ENCODE results near the gene C1orf159.

The C1orf159 gene

DNA sequence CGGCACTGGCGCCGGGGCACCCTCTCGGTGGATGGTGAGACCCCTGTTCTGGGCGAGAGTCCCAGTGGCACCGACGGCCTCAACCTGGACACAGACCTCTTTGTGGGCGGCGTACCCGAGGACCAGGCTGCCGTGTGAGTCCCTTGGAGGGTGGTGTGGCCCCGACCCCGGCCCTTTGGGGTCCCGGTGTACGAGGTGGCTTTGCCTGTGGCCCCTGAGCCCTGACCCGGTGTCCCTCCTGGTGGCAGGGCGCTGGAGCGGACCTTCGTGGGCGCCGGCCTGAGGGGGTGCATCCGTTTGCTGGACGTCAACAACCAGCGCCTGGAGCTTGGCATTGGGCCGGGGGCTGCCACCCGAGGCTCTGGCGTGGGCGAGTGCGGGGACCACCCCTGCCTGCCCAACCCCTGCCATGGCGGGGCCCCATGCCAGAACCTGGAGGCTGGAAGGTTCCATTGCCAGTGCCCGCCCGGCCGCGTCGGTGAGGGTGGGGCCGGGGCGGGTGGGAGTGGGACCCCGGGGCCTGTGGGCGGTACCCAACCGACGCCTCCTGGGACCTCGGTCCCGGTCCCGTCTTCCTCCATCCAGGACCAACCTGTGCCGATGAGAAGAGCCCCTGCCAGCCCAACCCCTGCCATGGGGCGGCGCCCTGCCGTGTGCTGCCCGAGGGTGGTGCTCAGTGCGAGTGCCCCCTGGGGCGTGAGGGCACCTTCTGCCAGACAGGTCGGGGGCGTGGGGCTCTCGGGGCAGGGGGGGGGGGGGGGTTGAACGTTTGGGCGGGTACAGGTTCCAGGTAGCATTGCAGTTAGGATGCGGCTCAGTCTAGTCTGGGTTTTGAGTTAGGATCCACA, 66.3 kb downstream of the C1orf159 start:
- no peak for DNase-seq

DNA sequence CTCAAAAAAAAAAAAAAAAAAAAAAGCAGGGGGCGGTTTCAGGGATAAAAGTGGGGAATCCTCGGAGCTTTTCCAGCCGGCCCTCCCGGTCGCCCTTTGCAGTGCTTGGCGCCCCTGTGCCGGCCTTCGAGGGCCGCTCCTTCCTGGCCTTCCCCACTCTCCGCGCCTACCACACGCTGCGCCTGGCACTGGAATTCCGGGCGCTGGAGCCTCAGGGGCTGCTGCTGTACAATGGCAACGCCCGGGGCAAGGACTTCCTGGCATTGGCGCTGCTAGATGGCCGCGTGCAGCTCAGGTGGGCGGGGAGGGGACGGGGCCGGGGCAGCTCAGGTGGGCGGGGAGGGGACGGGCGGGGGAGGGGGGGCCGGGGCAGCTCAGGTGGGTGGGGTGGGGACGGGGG, 67.1 kb downstream of the C1orf159 start:
- DNase-seq, result no peak

DNA sequence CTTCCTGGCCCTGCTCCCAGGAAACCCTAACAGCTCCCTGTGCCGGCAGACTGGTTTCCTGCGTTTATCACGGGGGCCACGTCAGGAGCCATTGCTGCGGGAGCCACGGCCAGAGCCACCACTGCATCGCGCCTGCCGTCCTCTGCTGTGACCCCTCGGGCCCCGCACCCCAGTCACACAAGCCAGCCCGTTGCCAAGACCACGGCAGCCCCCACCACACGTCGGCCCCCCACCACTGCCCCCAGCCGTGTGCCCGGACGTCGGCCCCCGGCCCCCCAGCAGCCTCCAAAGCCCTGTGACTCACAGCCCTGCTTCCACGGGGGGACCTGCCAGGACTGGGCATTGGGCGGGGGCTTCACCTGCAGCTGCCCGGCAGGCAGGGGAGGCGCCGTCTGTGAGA, 67.9 kb downstream of the C1orf159 start:
- DNase-seq, result no peak

DNA sequence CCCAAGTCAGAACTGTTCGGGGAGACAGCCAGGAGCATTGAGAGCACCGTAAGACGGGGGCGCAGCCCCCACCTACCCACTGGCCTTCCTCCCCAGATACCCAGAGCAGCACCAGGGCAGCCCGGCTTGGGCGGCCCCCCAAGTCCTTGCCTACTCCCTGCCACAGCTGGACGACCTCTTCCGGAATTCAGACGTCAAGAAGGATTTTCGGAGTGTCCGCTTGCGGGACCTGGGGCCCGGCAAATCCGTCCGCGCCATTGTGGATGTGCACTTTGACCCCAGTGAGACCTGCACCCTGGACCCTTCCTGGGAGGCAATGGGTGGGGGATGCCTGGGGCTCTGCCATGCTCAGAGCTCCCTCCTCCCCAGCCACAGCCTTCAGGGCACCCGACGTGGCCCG, 68.5 kb downstream of the C1orf159 start:
- no peak for DNase-seq

DNA sequence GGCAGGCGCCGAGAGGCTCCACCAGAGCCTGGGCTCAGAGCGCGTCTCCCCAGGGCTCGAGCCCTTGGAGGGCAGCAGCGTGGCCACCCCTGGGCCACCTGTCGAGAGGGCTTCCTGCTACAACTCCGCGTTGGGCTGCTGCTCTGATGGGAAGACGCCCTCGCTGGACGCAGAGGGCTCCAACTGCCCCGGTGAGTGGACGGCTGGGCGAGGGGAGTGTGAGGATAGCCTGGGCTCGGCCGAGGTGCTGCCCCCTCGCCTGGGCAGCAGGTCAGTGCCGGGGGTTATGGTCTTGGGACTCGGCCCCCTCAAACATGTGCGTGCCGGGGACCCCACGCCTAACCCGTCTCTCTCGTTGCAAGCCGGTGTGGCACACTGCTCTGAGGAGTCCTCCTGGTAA, 69.1 kb downstream of the C1orf159 start:
- no peak for DNase-seq

DNA sequence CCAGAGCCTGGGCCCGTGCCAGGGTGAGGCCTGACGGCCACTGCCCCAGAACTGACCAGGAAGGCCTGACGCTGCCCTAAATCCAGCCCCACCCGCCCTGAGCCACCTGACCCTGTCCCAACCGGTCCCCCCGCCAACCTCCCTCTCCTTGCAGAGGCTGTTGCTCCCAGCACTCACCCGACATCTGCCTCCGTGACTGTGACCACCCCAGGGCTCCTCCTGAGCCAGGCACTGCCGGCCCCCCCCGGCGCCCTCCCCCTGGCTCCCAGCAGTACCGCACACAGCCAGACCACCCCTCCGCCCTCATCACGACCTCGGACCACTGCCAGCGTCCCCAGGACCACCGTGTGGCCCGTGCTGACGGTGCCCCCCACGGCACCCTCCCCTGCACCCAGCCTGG, 69.6 kb downstream of the C1orf159 start:
- no peak for DNase-seq

DNA sequence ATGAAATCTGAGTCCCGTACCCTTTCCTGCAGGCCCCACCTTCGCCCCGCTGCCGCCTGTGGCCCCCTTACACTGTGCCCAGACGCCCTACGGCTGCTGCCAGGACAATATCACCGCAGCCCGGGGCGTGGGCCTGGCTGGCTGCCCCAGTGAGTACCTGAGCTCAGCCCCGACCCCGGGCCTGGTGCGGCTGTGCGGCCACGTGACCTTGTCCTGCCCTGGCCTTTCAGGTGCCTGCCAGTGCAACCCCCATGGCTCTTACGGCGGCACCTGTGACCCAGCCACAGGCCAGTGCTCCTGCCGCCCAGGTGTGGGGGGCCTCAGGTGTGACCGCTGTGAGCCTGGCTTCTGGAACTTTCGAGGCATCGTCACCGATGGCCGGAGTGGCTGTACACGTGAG, 70.8 kb downstream of the C1orf159 start:
- no peak for DNase-seq

DNA sequence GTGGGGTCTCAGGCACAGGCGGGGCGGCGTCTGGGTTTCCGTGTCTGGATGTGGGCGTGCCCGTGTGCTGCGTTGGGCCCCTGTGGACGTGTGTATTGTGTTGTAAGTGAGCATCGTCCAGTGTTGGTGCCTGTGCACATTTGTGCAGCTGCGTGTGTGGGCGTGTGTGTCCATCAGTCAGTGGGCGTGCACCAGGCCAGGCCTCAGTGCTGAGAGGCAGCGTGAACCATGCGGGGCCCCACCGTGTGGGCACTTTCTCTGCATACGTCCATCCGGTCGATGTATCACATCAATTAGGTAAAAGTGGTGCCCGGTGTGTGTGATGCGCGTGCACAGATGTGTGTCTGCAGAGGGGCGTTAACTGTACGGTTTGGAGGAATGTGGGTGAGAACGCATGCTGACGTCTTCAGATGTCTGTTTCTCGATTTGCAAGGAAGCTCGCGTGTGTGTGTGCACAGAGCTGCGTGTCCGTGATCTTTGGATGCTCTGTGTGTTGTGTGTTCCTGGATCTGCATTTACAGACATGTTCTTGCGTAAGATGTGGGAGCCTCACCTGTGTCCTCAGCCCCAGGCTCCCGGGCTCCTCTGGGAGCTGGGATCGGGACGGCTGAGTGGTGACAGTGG, 71.3 kb downstream of the C1orf159 start:
- DNase-seq, result no peak

DNA sequence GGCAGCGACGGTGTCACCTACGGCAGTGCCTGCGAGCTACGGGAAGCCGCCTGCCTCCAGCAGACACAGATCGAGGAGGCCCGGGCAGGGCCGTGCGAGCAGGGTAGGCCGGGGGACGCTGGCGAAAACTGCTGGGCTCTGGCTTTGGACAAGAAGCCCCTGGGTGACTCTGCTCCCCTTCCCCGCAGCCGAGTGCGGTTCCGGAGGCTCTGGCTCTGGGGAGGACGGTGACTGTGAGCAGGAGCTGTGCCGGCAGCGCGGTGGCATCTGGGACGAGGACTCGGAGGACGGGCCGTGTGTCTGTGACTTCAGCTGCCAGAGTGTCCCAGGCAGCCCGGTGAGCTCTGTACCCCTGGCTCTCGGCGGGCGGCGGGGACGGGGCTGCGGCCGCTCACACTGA, 72.0 kb downstream of the C1orf159 start:
- no peak for DNase-seq

DNA sequence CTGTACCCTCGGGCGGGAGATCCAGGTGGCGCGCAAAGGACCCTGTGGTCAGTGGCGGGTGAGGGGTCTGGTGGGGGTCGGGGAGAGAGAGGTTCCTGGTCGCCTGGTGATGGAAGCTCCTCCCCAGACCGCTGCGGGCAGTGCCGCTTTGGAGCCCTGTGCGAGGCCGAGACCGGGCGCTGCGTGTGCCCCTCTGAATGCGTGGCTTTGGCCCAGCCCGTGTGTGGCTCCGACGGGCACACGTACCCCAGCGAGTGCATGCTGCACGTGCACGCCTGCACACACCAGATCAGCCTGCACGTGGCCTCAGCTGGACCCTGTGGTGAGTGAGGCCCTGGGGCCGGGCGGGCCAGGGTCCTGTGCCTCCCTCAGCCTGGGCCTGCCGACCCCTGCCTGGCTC, 72.5 kb downstream of the C1orf159 start:
- no peak for DNase-seq

DNA sequence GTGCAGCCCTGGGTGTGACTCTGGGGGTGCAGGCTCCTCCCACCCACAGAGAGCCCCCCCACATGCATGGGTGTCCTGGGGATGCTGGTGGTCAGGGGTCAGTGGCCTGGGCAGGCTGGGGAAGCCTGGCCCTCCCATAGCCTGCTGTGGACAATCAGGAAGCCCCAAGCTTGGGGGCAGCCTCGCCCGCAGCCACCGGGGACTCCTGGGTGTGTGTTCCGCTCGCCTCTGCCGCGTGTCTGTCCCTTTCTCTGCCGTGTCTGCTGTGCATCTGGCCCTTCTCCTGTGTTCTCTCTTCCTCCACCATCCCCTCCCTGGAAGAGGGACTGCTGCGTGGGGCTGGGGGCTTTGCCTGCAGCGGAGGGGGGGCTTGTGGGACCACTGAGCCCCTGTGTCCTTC, 73.1 kb downstream of the C1orf159 start:
- DNase-seq, result no peak

DNA sequence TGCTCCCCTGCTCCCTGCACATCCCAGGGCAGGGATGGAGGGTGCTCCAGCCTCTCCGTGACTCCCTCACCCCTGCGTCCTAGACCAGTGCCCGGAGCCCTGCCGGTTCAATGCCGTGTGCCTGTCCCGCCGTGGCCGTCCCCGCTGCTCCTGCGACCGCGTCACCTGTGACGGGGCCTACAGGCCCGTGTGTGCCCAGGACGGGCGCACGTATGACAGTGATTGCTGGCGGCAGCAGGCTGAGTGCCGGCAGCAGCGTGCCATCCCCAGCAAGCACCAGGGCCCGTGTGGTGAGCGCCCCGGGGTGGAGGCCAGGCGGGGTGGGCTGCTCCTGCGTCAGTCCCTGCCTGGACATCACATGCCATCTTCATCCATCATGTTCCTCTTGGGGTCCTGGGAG, 74.0 kb downstream of the C1orf159 start:
- DNase-seq, result no peak

DNA sequence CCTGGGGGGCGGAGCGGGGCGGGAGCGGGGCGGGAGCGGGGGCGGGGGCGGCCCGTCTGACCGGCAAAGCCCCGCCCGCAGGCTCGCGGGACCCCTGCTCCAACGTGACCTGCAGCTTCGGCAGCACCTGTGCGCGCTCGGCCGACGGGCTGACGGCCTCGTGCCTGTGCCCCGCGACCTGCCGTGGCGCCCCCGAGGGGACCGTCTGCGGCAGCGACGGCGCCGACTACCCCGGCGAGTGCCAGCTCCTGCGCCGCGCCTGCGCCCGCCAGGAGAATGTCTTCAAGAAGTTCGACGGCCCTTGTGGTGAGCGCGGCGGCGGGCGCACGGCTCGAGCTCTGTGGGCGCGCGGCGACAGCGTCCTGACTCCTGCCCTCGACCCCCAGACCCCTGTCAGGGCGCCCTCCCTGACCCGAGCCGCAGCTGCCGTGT, 74.8 kb downstream of the C1orf159 start:
- no peak for DNase-seq

DNA sequence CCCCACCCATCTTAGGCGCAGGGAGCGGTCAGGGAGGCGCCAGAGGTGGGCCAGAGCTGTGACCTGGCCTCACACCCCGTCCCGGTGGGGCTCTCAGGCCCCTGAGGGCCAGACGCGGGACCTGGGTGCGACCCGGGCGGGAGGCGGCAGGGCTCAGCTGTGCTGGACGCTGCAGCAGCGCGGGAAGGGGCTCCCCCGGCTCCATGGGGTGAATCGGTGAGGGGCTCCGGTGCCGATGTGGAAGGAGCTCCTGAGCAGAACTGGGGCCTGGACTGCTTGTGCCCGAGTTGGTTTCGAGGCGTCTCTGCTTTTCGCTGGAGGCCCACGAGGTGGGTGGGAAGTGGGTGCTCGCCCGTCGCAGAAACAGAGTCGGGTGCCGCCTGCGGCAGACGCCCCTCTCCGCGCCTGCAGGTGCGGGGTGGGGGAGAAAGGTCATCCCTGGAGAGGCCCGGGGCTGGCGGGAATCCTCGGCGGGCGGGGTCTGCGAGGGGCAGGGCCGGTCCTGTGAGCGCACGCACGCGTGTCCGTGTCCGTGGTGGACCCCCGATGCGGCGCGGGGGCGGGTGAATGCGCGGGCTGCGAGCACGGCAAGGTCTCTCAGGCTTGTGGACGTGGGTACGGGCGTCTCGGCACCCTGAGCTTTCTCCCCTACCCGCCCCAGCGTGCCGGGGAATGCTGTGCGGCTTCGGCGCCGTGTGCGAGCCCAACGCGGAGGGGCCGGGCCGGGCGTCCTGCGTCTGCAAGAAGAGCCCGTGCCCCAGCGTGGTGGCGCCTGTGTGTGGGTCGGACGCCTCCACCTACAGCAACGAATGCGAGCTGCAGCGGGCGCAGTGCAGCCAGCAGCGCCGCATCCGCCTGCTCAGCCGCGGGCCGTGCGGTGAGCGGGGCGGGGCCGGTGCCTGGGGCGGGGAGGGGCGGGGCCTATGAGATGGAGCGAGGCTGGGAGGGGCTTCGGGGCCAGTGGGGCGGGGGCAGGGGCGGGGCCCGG, 75.6 kb downstream of the C1orf159 start:
- DNase-seq, result peak; percentile 48 to 57

DNA sequence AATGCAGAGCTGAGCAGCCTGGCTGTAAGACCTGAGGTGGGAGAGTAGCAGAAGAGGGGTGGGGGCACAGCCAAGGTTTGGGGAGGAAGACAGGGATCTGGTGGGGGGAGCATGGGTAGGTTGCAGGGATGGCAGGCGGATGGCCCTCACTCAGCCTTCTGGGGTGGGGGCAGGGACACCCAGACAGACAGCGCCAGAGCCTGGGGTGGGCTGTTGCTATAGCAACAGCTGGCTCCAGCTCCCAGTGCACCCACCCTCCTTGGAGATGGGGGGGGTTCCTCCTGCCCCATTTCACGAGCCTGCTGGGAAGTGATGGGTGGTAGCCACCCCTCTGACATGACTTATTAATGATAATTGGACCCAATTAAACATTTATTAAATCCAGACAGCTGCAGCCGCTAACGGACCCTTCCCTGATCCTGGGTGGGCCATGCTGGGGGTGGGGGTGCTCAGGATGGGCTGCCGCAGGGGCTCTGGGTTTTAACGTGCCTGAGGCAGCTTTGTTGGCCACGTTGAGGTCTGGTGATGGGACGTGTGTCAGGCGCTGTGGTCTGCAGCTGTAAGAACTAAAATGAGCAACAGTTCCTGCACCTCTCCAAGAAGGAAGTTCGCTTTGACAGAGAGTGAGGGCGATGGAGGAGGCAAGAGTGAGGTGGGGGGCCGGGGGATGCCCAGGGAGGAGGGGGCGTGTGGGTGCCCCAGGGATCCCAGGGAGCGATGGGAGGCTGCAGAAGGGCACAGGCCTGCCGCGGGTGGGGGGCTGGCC, 76.6 kb downstream of the C1orf159 start:
- peak in 1 of 2 donors; percentile 51 for DNase-seq

DNA sequence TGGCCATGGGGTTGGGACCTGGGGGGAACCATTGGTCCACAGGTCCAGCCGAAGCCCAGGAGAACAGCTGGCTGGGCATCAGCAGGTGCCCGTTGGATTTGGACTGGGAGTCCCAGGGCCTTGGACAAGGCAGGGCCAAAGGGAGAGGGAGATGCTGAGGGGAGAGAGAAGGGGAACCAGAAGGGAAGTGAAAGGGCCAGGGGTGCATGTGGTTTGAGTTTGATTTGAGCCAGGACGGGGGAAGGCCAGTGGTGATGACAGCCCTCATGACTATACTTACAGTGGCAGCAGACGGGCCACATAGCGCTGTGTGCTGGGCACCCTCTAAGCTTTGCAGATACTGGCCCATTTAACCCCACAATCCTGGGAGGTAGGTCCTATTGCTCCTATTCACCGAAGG, 77.2 kb downstream of the C1orf159 start:
- DNase-seq, result peak; percentile 68 to 82

DNA sequence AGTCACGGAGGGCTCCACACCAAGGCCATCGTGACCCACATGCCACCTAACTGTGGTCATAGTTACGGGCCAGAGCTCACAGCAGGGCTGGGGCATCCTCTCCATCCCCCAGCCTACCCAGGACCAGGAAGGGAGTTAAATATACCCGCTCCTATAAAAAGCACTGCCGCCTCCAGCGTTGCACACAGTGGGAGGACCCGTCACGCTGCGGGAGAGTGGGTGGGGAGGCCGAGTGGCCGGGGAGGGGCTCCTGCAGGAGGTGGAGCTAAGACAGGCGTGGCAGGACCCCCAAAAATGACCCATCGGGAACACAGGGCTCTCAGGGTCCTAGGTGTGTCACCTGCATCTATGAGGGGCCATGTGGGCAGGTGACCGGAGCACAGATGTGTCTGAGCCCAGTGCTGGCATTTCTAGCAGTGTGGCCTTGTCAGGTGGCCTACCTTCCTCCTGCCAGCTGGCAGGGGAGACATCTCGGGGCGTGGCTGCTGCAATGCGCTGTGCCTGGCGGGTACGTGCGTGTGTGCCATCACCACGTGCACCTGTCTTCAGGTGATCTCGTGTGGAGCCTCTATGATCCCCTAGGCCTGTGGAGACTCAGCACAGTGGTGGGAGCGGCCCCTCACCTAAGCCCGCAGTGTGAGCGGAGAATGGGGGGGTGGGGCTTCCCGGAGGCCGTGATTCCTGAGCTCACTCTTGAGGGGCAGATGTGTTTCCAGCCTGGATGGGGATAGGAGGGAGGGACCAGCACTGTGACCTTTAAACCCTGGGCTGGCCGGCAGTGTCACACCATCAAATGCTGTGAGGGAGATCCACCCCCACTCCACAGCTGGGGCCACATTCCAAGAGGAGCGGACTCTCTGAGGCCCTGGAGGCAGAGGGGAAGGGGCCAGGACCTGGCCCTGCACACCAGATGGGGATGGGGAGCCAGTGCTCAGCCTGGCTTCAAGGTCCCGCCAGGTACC, 78.2 kb downstream of the C1orf159 start:
- DNase-seq, result no peak

DNA sequence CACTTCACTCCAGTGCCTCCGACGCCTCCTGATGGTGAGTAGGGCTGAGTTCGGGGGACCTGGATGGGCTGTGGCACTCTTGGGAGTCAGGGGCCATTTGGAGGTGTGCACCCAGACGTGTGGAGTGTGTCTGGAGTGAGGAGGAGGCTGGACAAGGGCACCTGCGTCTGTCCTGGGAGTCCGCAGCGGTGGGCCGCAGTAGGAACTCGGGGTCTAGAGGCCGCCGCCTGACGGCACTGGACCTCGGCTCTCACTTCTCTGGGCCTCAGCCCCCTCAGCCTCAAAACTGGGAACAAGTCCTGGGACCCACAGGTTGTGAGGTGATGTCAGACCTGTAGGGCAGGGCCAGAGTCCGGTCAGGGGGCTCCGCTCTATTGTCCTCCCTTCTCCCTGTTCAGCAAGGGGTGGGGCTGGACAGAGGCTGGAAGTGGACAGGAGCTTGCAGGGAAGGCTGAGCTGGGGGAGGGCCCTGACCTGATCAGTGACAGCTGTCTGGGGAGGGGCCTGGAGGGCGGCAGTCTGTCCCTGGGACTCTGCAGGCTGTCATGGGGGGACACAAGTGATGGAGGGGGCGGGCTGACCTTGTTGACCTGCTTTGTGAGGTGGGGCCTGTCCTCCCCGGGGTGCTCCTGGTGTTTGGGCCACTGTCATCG, 80.5 kb downstream of the C1orf159 start:
- DNase-seq, result no peak

DNA sequence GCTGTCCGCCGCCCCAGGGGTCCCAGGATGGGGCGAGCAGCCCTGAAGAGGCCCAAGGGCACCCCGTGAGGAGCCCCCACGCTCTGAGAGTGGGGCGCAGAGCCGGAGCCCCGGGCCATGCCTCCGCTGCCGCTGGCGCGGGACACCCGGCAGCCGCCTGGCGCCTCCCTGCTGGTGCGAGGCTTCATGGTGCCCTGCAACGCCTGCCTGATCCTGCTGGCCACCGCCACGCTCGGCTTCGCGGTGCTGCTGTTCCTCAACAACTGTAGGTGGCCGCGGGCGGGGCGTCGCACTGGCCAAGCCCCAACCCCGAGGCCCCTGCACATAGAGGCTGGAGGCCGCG, 81.5 kb downstream of the C1orf159 start:
- no peak for DNase-seq

DNA sequence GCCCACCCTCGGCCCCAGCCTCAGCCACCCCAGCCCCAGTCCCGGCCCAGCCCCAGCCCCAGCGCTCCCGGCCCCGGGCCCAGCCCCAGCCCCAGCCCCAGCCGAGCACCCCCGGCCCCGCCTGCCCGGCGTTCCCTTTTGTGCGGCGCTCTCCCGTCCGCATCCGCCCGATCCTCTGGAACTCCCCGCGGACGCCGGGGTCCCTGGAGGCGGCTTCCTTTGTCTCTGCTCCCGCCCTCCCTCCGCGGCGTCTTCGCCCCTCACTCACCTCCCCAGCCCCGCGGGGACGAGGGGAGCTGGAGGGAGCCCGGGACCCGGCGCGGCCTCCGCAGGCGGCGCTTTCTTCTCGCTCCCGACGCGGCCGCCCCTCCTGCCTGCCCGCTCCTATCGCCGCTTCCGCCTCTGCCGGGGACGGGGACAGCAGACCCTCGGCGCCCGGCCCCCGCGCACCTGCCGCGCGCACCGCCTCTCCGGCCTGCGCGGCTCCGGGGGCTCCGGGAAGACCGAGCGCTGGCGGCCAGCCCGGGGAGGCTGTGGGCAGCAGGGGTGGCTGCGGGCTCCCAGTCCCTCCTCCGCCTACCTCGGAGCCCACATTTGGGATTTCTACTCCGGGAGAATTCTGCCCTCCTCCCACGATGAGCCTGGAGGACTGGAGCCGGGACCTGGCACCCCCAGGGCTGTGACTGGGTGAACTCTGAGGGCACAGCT, 82.0 kb downstream of the C1orf159 start:
- no peak for DNase-seq
